ENCODE results near the gene CSNK1D. TPM values are rescaled to one million over a fixed set of nuclear protein-coding genes. Genes with fewer than 3 reads are reported as not detected.

CSNK1D gene
- total and polyA plus RNA-seq, 2 donors (not counting 1 experiment from before 2014, with no cell fraction given): 196 to 241 TPM

GRCh38 chr17:82205720-82206508, 67.6 kb downstream of the CSNK1D start:
- no peak for TF ChIP-seq EZH2 (IDR thresholded peaks at IDR 0.05; ENCODE audit: borderline replicate concordance, insufficient read depth, low read depth, low read length, poor library complexity, severe bottlenecking)
- TF ChIP-seq CTCF (IDR thresholded peaks at IDR 0.05): peak; percentile 93
- Histone ChIP-seq H3K79me2 (ENCODE audit: control insufficient read depth, insufficient read depth, low read length) (peaks cover 3% of the 10 kb centered on the region), H3K4me3 (ENCODE audit: control extremely low read depth in 1 of 5, extremely low read depth in 1 of 5, insufficient read depth in 1 of 5, low read depth in 2 of 5, low read length in 4 of 5) (peak overlapping the region in 3 of 5 experiments; percentile 3 to 34 (median 21)), H3K36me3 (replicated peaks in 1 of 2; ENCODE audit: control extremely low read depth in 1 of 2, control insufficient read depth in 1 of 2, extremely low read depth in 1 of 2, insufficient read depth in 2 of 2, low read length in 1 of 2) (no peaks in the 10 kb centered on the region), H4K20me1 (ENCODE audit: control insufficient read depth, insufficient read depth, low read length, poor library complexity, severe bottlenecking) (no peaks in the 10 kb centered on the region), H3K27ac (ENCODE audit: low read length in 2 of 2) (peak overlapping the region; percentile 73), H2AFZ (ENCODE audit: insufficient read depth, low read depth, low read length, poor library complexity, severe bottlenecking) (peak overlapping the region; percentile 89), H3K27me3 (replicated peaks in 1 of 4; ENCODE audit: control extremely low read depth in 1 of 4, control insufficient read depth in 3 of 4, insufficient read depth in 4 of 4, low read length in 3 of 4) (no peaks in the 10 kb centered on the region), H3K9ac (ENCODE audit: low read length) (peak overlapping the region; percentile 37), H3K4me1 (ENCODE audit: control insufficient read depth in 2 of 2, insufficient read depth in 2 of 2, low read length in 2 of 2) (peaks cover 10 to 11% of the 10 kb centered on the region in 2 donors), H3K4me2 (replicated peaks; ENCODE audit: low read depth, low read length, poor library complexity, severe bottlenecking) (peak overlapping the region; percentile 76), H3K9me3 (ENCODE audit: control extremely low read depth in 1 of 3, control insufficient read depth in 2 of 3, insufficient read depth in 1 of 3, low read length in 2 of 3) (no peaks in the 10 kb centered on the region)
- peak overlapping the region; percentile 90 for H3K27ac Mint-ChIP-seq
- ATAC-seq (ENCODE audit: low read depth) (peak; percentile 98), DNase-seq (peak; percentile 89)
- 19% methylated on average over 20 of the region's 21 CpGs for WGBS (ENCODE audit: insufficient coverage)
- no peaks in the 10 kb centered on the region for H3K27me3 Mint-ChIP-seq
- H3K4me1 Mint-ChIP-seq: peaks cover 19% of the 10 kb centered on the region
- intact Hi-C loops (cut with micrococcal nuclease): loop anchor here (1.0 to 10.0 kb wide), 3 partner anchors 25 to 209 kb away; partner anchors contain the start of genes HEXD and OGFOD3
- H3K4me3 Mint-ChIP-seq: peak overlapping the region; percentile 54
- CTCF ChIA-PET: interaction anchor here (0.7 to 3.1 kb wide), 26 partner anchors 9 to 288 kb away, joined by 3 to 29 read pairs (median 4); partner anchors contain the start of genes CD7, CSNK1D, DCXR and SLC16A3
- POLR2A ChIA-PET: interaction anchor here (0.5 to 1.7 kb wide), 10 partner anchors 10 to 336 kb away, joined by 3 to 12 read pairs (median 8); partner anchors contain the start of gene SLC16A3
- H3K9me3 Mint-ChIP-seq (ENCODE audit: insufficient read depth): no peaks in the 10 kb centered on the region

All from B cell (primary cell).